WERI-Rb-1 (cell line): ENCODE results near the gene MDH1.

Source experiments
- DNase-seq: peaks from one replicate; pipeline ENCODE4 v3.0.0-alpha.2; 2020
- H3K27ac ChIP-seq: fragments of 250-450 bp; sonication (Bioruptor Pico); 2 replicates; pipeline ENCODE4 v1.5.1; 2020; ENCODE audit warnings: mild to moderate bottlenecking, moderate library complexity
- H3K27me3 ChIP-seq: fragments of 250-450 bp; sonication (Bioruptor Pico); 2 replicates; pipeline ENCODE4 v1.5.1; 2021; ENCODE audit warnings: mild to moderate bottlenecking, low read depth, moderate library complexity; ENCODE audit not compliant: insufficient read depth, severe bottlenecking
- H3K36me3 ChIP-seq: fragments of 250-450 bp; sonication (Bioruptor Pico); 2 replicates; pipeline ENCODE4 v1.5.1; 2020; ENCODE audit warnings: mild to moderate bottlenecking, moderate library complexity
- H3K4me3 ChIP-seq: 2 replicates; pipeline ENCODE4 v1.5.1; 2011; ENCODE audit warnings: low read depth, mild to moderate bottlenecking, control low read depth, low read length
- H3K9me3 ChIP-seq: fragments of 250-450 bp; sonication (Bioruptor Pico); 2 replicates; pipeline ENCODE4 v1.5.1; 2021; ENCODE audit warnings: mild to moderate bottlenecking, moderate library complexity; ENCODE audit not compliant: severe bottlenecking
- TF ChIP-seq, protein P1 (sequence below): IDR thresholded peaks from 2 replicates; pipeline ENCODE4 v1.5.1; 2011; ENCODE audit warnings: low read depth, mild to moderate bottlenecking, control low read depth, inconsistent platforms, low read length

MDH1 gene

DNA sequence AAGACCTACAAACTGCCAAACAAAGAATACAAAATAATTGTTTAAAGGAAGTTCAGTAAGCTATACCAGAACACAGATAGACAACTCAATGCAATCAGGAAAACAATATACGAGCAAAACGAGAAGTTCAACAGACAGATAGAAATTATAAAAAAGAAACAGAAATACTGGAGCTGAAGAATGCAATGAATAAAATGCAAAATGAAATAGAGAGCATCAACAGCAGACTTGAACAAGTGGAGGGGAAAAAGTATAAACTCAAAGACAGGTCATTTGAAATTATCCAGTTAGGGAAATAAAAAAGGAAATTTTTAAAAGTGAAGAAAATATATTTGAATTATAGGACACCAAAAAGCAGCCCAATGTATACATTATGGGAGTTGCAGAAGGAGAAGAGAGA lies 43.6 kb downstream of the MDH1 start:
- Histone ChIP-seq H3K27me3 (no peaks in the 10 kb centered on the region), H3K4me3 (no peak overlapping the region), H3K36me3 (no peaks in the 10 kb centered on the region), H3K9me3 (no peaks in the 10 kb centered on the region), H3K27ac (no peak overlapping the region)
- no peak for DNase-seq
- TF ChIP-seq, protein P1, sequence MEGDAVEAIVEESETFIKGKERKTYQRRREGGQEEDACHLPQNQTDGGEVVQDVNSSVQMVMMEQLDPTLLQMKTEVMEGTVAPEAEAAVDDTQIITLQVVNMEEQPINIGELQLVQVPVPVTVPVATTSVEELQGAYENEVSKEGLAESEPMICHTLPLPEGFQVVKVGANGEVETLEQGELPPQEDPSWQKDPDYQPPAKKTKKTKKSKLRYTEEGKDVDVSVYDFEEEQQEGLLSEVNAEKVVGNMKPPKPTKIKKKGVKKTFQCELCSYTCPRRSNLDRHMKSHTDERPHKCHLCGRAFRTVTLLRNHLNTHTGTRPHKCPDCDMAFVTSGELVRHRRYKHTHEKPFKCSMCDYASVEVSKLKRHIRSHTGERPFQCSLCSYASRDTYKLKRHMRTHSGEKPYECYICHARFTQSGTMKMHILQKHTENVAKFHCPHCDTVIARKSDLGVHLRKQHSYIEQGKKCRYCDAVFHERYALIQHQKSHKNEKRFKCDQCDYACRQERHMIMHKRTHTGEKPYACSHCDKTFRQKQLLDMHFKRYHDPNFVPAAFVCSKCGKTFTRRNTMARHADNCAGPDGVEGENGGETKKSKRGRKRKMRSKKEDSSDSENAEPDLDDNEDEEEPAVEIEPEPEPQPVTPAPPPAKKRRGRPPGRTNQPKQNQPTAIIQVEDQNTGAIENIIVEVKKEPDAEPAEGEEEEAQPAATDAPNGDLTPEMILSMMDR: no peak

- Histone ChIP-seq H3K27me3 (no peaks in the 10 kb centered on the region), H3K36me3 (no peaks in the 10 kb centered on the region), H3K27ac (no peak overlapping the region), H3K4me3 (no peak overlapping the region), H3K9me3 (no peaks in the 10 kb centered on the region)
- no peak for DNase-seq
- TF ChIP-seq, protein P1: no peak
Observed at GRCh38 chr2:63639344-63639743, 50.6 kb downstream of the MDH1 start.

DNA sequence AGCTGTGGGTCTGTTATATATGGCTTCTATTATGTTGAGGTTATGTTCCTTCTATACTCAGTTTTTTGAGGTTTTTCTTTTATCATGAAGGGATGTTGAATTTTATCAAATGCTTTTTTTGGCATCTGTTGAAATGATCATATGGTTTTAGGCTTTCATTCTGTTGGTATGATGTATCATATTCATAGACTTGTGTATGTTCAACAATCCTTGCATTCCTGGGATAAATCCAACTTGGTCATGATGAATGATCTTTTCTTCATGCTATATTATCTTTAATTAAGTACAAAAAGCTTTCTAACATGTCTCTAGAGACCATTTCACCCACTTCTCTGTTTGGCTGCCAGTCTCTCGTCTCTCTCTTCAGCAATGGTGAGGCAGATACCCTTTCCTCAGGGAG lies 54.2 kb downstream of the MDH1 start:
- no peaks in the 10 kb centered on the region for H3K36me3 ChIP-seq
- no peak overlapping the region for H3K27ac ChIP-seq
- no peaks in the 10 kb centered on the region for H3K27me3 ChIP-seq
- DNase-seq: no peak
- no peaks in the 10 kb centered on the region for H3K9me3 ChIP-seq
- TF ChIP-seq, protein P1: no peak
- no peak overlapping the region for H3K4me3 ChIP-seq

DNA sequence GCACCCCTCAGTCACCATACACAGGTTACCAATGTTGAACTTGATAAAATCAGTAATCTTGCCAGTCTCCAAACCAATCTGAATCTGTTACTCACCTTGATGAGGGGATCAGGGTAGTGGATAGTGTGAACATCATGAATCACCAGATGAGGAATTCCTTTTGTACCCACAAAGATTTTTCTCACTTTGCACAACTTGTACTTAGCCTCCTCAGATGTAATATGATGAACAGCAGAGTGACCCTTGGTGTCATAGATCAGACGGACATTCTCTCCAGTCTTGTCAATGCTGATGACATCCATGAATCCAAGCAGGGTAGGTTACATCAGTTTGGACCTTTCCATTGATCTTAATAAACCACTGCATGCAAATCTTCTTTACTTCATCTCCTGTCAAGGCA lies 54.7 kb downstream of the MDH1 start:
- no peak overlapping the region for H3K27ac ChIP-seq
- H3K36me3 ChIP-seq: no peaks in the 10 kb centered on the region
- TF ChIP-seq, protein P1: no peak
- H3K4me3 ChIP-seq: no peak overlapping the region
- no peaks in the 10 kb centered on the region for H3K27me3 ChIP-seq
- no peak for DNase-seq
- no peaks in the 10 kb centered on the region for H3K9me3 ChIP-seq

GRCh38 chr2:63648632-63649031 lies 59.9 kb downstream of the MDH1 start:
- Histone ChIP-seq H3K4me3 (no peak overlapping the region), H3K36me3 (no peaks in the 10 kb centered on the region), H3K27me3 (no peaks in the 10 kb centered on the region), H3K27ac (no peak overlapping the region), H3K9me3 (no peaks in the 10 kb centered on the region)
- DNase-seq: no peak
- TF ChIP-seq, protein P1: no peak

DNA sequence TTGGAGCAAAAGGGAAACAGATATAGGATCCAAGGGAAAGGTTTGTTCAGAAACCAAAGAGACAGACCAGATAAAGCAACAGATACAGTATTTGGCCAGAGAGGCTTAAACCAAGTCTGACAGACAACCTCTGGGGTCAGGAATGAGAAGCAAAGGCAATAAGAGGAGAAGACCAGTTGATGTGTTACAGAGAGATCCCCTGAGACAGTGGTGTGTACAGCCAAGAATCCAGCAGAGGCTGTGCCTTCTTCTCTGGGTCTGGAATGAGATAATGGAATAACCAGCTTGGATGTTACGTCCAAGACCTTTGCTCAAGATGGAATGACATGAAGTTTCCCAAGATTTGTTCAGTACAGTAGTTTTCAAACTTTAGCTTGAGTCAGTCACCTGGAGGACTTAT lies 61.1 kb downstream of the MDH1 start:
- no peak for DNase-seq
- Histone ChIP-seq H3K27me3 (no peaks in the 10 kb centered on the region), H3K27ac (no peak overlapping the region), H3K9me3 (peaks cover 4% of the 10 kb centered on the region), H3K4me3 (no peak overlapping the region), H3K36me3 (no peaks in the 10 kb centered on the region)
- TF ChIP-seq, protein P1: no peak
